Gastrocnemius medialis (tissue), 4 donors: ENCODE results near the gene HPCA.

ENCODE experiments used
- POLR2A ChIP-seq, 2 donors: fragments of 450-650 bp; IDR thresholded peaks; one replicate each; pipeline ENCODE4 v1.6.1; 2017; ENCODE audit warnings: antibody characterized with exemption in 2 of 2, mild to moderate bottlenecking in 2 of 2, moderate library complexity in 2 of 2
- TF ChIP-seq, protein P1 (sequence below), 5 experiments: fragments of 450-650 bp in 3 of 5; fragments of 200-600 bp in 2 of 5; sonication (generic) in 2 of 5; IDR thresholded peaks in 4 of 5; conservative IDR thresholded peaks in 1 of 5; 1 replicate in 4 of 5; 2 replicates in 1 of 5; pipeline ENCODE4 v1.5.1; 2016 to 2019; ENCODE audit warnings: antibody characterized with exemption in 5 of 5, mild to moderate bottlenecking in 3 of 5, moderate library complexity in 3 of 5

DNA sequence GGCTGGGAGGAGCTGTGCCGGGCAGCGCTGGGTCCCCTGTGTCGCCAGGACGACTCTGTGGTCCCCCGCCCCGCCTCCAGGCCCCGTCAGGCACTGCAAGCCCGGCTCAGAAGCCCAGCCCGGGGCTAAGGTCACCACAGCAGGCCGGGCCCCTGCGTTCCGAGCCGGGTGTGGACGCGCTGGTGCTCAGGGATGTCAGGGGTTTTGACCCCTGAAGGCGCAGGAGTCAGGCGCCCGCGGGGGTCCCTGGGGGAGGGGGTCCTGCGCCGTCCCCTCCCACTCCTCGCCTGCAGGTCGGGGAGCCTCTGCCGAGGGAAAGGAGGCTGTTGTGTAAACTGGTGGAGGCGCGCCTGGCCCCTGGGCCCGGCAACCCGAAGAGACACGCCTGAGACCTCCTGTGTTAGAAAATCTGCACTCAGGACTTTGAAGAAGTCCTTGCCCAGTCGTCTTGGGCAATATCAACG lies 38.6 kb downstream of the HPCA start:
- no peak for TF ChIP-seq POLR2A (IDR thresholded peaks at IDR 0.05)
- TF ChIP-seq, protein P1, sequence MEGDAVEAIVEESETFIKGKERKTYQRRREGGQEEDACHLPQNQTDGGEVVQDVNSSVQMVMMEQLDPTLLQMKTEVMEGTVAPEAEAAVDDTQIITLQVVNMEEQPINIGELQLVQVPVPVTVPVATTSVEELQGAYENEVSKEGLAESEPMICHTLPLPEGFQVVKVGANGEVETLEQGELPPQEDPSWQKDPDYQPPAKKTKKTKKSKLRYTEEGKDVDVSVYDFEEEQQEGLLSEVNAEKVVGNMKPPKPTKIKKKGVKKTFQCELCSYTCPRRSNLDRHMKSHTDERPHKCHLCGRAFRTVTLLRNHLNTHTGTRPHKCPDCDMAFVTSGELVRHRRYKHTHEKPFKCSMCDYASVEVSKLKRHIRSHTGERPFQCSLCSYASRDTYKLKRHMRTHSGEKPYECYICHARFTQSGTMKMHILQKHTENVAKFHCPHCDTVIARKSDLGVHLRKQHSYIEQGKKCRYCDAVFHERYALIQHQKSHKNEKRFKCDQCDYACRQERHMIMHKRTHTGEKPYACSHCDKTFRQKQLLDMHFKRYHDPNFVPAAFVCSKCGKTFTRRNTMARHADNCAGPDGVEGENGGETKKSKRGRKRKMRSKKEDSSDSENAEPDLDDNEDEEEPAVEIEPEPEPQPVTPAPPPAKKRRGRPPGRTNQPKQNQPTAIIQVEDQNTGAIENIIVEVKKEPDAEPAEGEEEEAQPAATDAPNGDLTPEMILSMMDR (IDR thresholded peaks at IDR 0.05 in 4 of 5, conservative IDR thresholded peaks at IDR 0.05 in 1 of 5) = no peak
